H9 (cell line): Measurements from ENCODE around the gene BBC3. TPM values are rescaled to one million over a fixed set of nuclear protein-coding genes. Genes with fewer than 3 reads are reported as not detected.

Experiments
- DNase-seq: peaks from one replicate; pipeline ENCODE4 v3.0.0-alpha.2; 2017
- H2AFZ ChIP-seq: one replicate; pipeline ENCODE4 v1.6.1; 2013; ENCODE audit warnings: mild to moderate bottlenecking, low read length, control low read depth, moderate library complexity
- H2AK5ac ChIP-seq: 2 replicates; pipeline ENCODE4 v1.6.1; 2013; ENCODE audit warnings: low read length, control low read depth, mixed read lengths; ENCODE audit not compliant: insufficient read length
- H2BK120ac ChIP-seq: one replicate; pipeline ENCODE4 v1.6.1; 2013; ENCODE audit warnings: low read depth, mild to moderate bottlenecking, low read length, control low read depth, inconsistent platforms; ENCODE audit not compliant: poor library complexity, severe bottlenecking
- H2BK12ac ChIP-seq: 2 replicates; pipeline ENCODE4 v1.6.1; 2013; ENCODE audit warnings: low read length, control low read depth, mixed read lengths, low read depth; ENCODE audit not compliant: insufficient read length
- H2BK15ac ChIP-seq: 2 replicates; pipeline ENCODE4 v1.6.1; 2013; ENCODE audit warnings: low read depth, low read length, control low read depth
- H2BK20ac ChIP-seq: one replicate; pipeline ENCODE4 v1.6.1; 2013; ENCODE audit warnings: low read depth, mild to moderate bottlenecking, low read length, control low read depth, inconsistent platforms; ENCODE audit not compliant: poor library complexity, severe bottlenecking
- H2BK5ac ChIP-seq: 2 replicates; pipeline ENCODE4 v1.6.1; 2013; ENCODE audit warnings: low read length, control low read depth, mixed read lengths; ENCODE audit not compliant: insufficient read length
- H3K14ac ChIP-seq: 2 replicates; pipeline ENCODE4 v1.6.1; 2013; ENCODE audit warnings: low read length, control low read depth; ENCODE audit not compliant: insufficient read depth
- H3K18ac ChIP-seq: 2 replicates; pipeline ENCODE4 v1.6.1; 2013; ENCODE audit warnings: low read depth, mild to moderate bottlenecking, mixed read lengths, low read length, control low read depth; ENCODE audit not compliant: insufficient read length
- H3K23ac ChIP-seq: 2 replicates; pipeline ENCODE4 v1.6.1; 2013; ENCODE audit warnings: low read length, control low read depth, mixed read lengths, low read depth; ENCODE audit not compliant: insufficient read length
- H3K23me2 ChIP-seq: 2 replicates; pipeline ENCODE4 v1.6.1; 2013; ENCODE audit warnings: low read depth, mild to moderate bottlenecking, mixed read lengths, low read length, control low read depth; ENCODE audit not compliant: insufficient read length, poor library complexity, severe bottlenecking
- H3K27ac ChIP-seq: 2 replicates; pipeline ENCODE4 v1.5.1; 2013; ENCODE audit warnings: low read length, control low read depth, mixed read lengths, low read depth; ENCODE audit not compliant: insufficient read length
- H3K27me3 ChIP-seq: 2 replicates; pipeline ENCODE4 v1.6.1; 2013; ENCODE audit warnings: low read length, control low read depth, inconsistent platforms; ENCODE audit not compliant: insufficient read depth
- H3K4ac ChIP-seq: 2 replicates; pipeline ENCODE4 v1.6.1; 2013; ENCODE audit warnings: low read depth, mild to moderate bottlenecking, control low read depth, inconsistent platforms, low read length, moderate library complexity
- H3K4me1 ChIP-seq: 2 replicates; pipeline ENCODE4 v1.6.1; 2013; ENCODE audit warnings: low read length, control low read depth, inconsistent platforms; ENCODE audit not compliant: insufficient read depth
- H3K4me2 ChIP-seq: 2 replicates; pipeline ENCODE4 v1.6.1; 2013; ENCODE audit warnings: low read length, control low read depth, mixed read lengths; ENCODE audit not compliant: insufficient read length, insufficient read depth
- H3K56ac ChIP-seq: 2 replicates; pipeline ENCODE4 v1.6.1; 2013; ENCODE audit warnings: low read depth, mild to moderate bottlenecking, mixed read lengths, low read length, control low read depth; ENCODE audit not compliant: insufficient read length
- H3K79me1 ChIP-seq: 2 replicates; pipeline ENCODE4 v1.6.1; 2013; ENCODE audit warnings: low read depth, mild to moderate bottlenecking, moderate library complexity, low read length, control low read depth, inconsistent platforms; ENCODE audit not compliant: insufficient read depth, poor library complexity, severe bottlenecking
- H3K79me2 ChIP-seq: 2 replicates; pipeline ENCODE4 v1.6.1; 2013; ENCODE audit warnings: low read length, control low read depth, inconsistent platforms; ENCODE audit not compliant: insufficient read depth
- H3K9ac ChIP-seq: 2 replicates; pipeline ENCODE4 v1.6.1; 2013; ENCODE audit warnings: low read length, control low read depth, mixed read lengths; ENCODE audit not compliant: insufficient read length; ENCODE audit errors: extremely low read depth
- H3K9me3 ChIP-seq: one replicate; pipeline ENCODE4 v1.6.1; 2013; ENCODE audit warnings: low read depth, low read length, inconsistent platforms; ENCODE audit not compliant: control insufficient read depth
- H3T11ph ChIP-seq: one replicate; pipeline ENCODE4 v1.6.1; 2013; ENCODE audit warnings: mild to moderate bottlenecking, low read length, control low read depth, inconsistent platforms
- H4K20me1 ChIP-seq: one replicate; pipeline ENCODE4 v1.6.1; 2013; ENCODE audit not compliant: control insufficient read depth, insufficient read length, insufficient read depth
- H4K5ac ChIP-seq: 2 replicates; pipeline ENCODE4 v1.6.1; 2013; ENCODE audit warnings: low read depth, mild to moderate bottlenecking, mixed read lengths, low read length, control low read depth; ENCODE audit not compliant: insufficient read length
- H4K8ac ChIP-seq: replicated peaks from 2 replicates; pipeline ENCODE4 v1.6.1; 2013; ENCODE audit warnings: low read length, control low read depth, mixed read lengths, low read depth; ENCODE audit not compliant: insufficient read length
- H4K91ac ChIP-seq: 2 replicates; pipeline ENCODE4 v1.6.1; 2013; ENCODE audit warnings: low read depth, mild to moderate bottlenecking, moderate library complexity, mixed read lengths, low read length, control low read depth; ENCODE audit not compliant: insufficient read length
- H3K27ac Mint-ChIP-seq, 3 experiments: 2 replicates in 2 of 3; 3 replicates in 1 of 3; pipeline ENCODE4 v1.8.0; 2020 to 2021; ENCODE audit warnings: mixed read lengths in 3 of 3, mild to moderate bottlenecking in 1 of 3, moderate library complexity in 1 of 3
- H3K27me3 Mint-ChIP-seq: 2 replicates; pipeline ENCODE4 v1.8.0; 2021; ENCODE audit warnings: low read depth, mild to moderate bottlenecking, moderate library complexity, mixed read lengths
- H3K36me3 Mint-ChIP-seq, 3 experiments: 2 replicates in 2 of 3; 3 replicates in 1 of 3; pipeline ENCODE4 v1.8.0; 2020 to 2021; ENCODE audit warnings: low read depth in 3 of 3, mixed read lengths in 3 of 3; ENCODE audit not compliant: insufficient read depth in 1 of 3
- H3K4me1 Mint-ChIP-seq, 2 experiments: 2 replicates each; pipeline ENCODE4 v1.8.0; 2020; ENCODE audit warnings: mixed read lengths in 2 of 2
- H3K4me3 Mint-ChIP-seq, 2 experiments: 2 replicates in 1 of 2; 3 replicates in 1 of 2; pipeline ENCODE4 v1.8.0; 2020 to 2021; ENCODE audit warnings: mild to moderate bottlenecking in 2 of 2, mixed read lengths in 2 of 2, moderate library complexity in 1 of 2
- H3K9me3 Mint-ChIP-seq, 2 experiments: 2 replicates in 1 of 2; 3 replicates in 1 of 2; pipeline ENCODE4 v1.8.0; 2020; ENCODE audit warnings: mild to moderate bottlenecking in 2 of 2, mixed read lengths in 2 of 2, moderate library complexity in 1 of 2
- WGBS: extraction: QIAGEN DNeasy Blood & Tissue Kit; methylation state at CpG from one replicate; pipeline ENCODE4 v1.1.7; 2013; ENCODE audit warnings: missing lambda C conversion rate, low lambda C conversion rate, mixed read lengths; ENCODE audit not compliant: insufficient read length; ENCODE audit errors: extremely low coverage; 5-methylcytosine and 5-hydroxymethylcytosine counted together
- total RNA-seq: library from RNA; stranded (reverse); gene quantifications from 2 replicates; pipeline ENCODE4 v1.2.1, GENCODE V29; 2021
- TF ChIP-seq, protein P1 (sequence below): fragments of 200-600 bp; sonication (generic); conservative IDR thresholded peaks from 3 replicates; pipeline ENCODE4 v1.8.0; 2021; ENCODE audit warnings: antibody characterized with exemption, mild to moderate bottlenecking

BBC3 gene
- total RNA-seq, 1 experiment from 2014 or later: 23.2 TPM

GRCh38 chr19:47232422-47233211 lies 1.6 kb upstream of the BBC3 start:
- Histone ChIP-seq H3K4me2 (no peak overlapping the region), H3K23me2 (peaks cover 20% of the 10 kb centered on the region), H2BK12ac (no peak overlapping the region), H4K8ac (no peak overlapping the region), H2BK15ac (no peak overlapping the region), H3K14ac (peak overlapping the region; percentile 70; the same call in 1 of the 2 replicates), H3K18ac (peak overlapping the region; percentile 72), H2AK5ac (no peak overlapping the region), H3K4ac (no peak overlapping the region; the same call in 1 of the 2 replicates), H3K23ac (no peak overlapping the region), H3K9me3 (no peaks in the 10 kb centered on the region), H3K79me1 (no peaks in the 10 kb centered on the region), H3K27me3 (no peaks in the 10 kb centered on the region), H2BK120ac (peak overlapping the region; percentile 51), H4K20me1 (peaks cover 4% of the 10 kb centered on the region), H2BK20ac (no peak overlapping the region), H3K56ac (no peak overlapping the region), H2BK5ac (no peak overlapping the region), H4K91ac (no peak overlapping the region), H3K79me2 (peaks cover 2% of the 10 kb centered on the region; the same call in 1 of the 2 replicates), H3K9ac (no peak overlapping the region), H4K5ac (no peak overlapping the region), H3K27ac (no peak overlapping the region), H3T11ph (no peak overlapping the region), H2AFZ (no peak overlapping the region), H3K4me1 (peaks cover 7% of the 10 kb centered on the region; the same call in 1 of the 2 replicates)
- WGBS: no CpG with 5 or more reads among the region's 16 CpGs
- H3K27ac Mint-ChIP-seq: peak overlapping the region in 2 of 3 experiments; percentile 76 to 79; a peak in 4 of 7 replicates
- H3K4me1 Mint-ChIP-seq: peaks cover 15 to 16% of the 10 kb centered on the region in 2 experiments
- peak overlapping the region; percentile 3 to 64; a peak in 4 of 5 replicates for H3K4me3 Mint-ChIP-seq
- TF ChIP-seq, protein P1, sequence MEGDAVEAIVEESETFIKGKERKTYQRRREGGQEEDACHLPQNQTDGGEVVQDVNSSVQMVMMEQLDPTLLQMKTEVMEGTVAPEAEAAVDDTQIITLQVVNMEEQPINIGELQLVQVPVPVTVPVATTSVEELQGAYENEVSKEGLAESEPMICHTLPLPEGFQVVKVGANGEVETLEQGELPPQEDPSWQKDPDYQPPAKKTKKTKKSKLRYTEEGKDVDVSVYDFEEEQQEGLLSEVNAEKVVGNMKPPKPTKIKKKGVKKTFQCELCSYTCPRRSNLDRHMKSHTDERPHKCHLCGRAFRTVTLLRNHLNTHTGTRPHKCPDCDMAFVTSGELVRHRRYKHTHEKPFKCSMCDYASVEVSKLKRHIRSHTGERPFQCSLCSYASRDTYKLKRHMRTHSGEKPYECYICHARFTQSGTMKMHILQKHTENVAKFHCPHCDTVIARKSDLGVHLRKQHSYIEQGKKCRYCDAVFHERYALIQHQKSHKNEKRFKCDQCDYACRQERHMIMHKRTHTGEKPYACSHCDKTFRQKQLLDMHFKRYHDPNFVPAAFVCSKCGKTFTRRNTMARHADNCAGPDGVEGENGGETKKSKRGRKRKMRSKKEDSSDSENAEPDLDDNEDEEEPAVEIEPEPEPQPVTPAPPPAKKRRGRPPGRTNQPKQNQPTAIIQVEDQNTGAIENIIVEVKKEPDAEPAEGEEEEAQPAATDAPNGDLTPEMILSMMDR: no peak
- H3K9me3 Mint-ChIP-seq: peaks cover 0 to 3% of the 10 kb centered on the region in 2 experiments; a peak in 2 of 5 replicates
- no peaks in the 10 kb centered on the region for H3K36me3 Mint-ChIP-seq
- no peak for DNase-seq
- 0 out of 2 replicates have a peak, but pooled peaks cover 2% of the 10 kb centered on the region for H3K27me3 Mint-ChIP-seq
